Daoy (cell line): ENCODE measurements around the gene ZNF710. TPM values are rescaled to one million over a fixed set of nuclear protein-coding genes. Genes with fewer than 3 reads are reported as not detected.

Source experiments
- DNase-seq: peaks from one replicate; pipeline ENCODE4 v3.0.0-alpha.2; 2015; ENCODE audit warnings: low read depth
- total RNA-seq: library from RNA; depleted of rRNA; stranded (reverse); fragments of >200 nt; shearing (Covaris generic); gene quantifications from 2 replicates; pipeline ENCODE4 v1.2.3, GENCODE V29; 2014

The ZNF710 gene
- total RNA-seq, 1 experiment from 2014 or later: 12.3 TPM

- DNase-seq: no peak
Measured at GRCh38 chr15:90016721-90017120, 15.6 kb downstream of the ZNF710 start.

- no peak for DNase-seq
Measured at GRCh38 chr15:90018216-90018831, 17.2 kb downstream of the ZNF710 start.

- DNase-seq: no peak
Measured at GRCh38 chr15:90019611-90020010, 18.5 kb downstream of the ZNF710 start.

- no peak for DNase-seq
Measured at GRCh38 chr15:90020021-90020735, 19.1 kb downstream of the ZNF710 start.

DNA sequence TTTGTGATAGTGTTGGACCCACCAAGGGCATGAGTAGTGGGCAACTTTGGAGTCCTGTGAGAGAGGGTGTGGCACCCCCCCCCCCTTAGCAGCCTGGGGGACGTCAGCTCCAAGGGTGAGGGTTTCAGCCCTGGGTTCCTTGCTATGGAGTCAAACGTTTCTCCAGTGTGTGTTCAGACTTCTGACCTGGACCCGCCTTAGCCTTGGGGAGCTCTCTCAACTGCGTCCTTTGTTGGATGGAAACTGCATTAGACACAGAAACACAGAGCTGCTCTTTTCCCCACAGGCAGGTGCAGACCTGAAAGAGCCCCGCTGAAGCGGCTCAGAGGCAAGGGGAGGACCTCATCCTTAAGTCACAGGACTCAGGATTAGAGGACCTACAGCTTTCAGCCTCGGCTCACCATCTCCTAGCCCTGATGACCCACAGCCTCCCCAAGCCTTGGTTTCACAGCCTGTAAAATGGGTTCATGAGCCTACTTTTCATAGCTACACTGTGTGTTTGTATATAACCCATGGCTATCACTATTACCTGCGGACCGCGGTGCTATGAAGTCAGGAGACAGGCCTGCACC is 19.9 kb downstream of the ZNF710 start:
- no peak for DNase-seq

DNA sequence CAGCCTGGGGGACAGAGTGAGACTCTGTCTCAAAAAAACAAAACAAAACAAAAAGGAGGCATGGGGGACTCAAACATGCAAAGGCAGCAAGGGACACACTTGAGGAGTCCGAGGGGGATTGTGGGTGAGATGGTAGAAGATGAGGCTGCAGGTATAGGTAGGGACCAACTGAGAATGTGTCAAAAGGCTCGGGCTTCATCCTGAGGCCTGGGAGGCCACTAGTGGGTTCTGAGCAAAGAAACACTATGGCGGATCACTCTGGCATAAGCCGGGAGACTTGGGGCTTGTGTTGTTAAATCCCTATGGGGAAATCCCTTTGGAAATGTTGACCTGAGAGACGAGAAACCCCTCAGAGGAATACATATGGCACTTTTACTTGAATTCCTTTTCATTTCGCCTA is 21.2 kb downstream of the ZNF710 start:
- DNase-seq: no peak

GRCh38 chr15:90022905-90023700 is 22.0 kb downstream of the ZNF710 start:
- DNase-seq: no peak

DNA sequence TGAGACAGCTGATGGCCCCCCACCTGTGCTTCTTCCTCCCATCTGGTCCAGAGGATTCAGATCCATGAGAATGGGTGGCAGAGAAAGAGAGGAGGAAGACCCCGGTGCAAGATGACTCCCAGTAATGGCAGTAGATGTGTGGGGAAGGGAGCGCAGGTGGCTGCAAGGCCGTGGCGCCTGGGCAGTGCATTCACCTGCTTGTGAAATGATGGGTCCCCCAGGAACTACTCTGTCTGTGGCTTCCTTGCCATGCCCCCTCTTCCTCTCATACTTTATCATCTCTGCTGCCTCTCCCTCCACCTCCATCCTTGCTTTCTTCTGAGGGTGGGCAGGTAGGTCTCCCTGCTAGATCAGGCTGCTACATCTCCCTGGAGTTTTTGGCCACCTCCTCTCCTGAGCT is 23.3 kb downstream of the ZNF710 start:
- DNase-seq: no peak

DNA sequence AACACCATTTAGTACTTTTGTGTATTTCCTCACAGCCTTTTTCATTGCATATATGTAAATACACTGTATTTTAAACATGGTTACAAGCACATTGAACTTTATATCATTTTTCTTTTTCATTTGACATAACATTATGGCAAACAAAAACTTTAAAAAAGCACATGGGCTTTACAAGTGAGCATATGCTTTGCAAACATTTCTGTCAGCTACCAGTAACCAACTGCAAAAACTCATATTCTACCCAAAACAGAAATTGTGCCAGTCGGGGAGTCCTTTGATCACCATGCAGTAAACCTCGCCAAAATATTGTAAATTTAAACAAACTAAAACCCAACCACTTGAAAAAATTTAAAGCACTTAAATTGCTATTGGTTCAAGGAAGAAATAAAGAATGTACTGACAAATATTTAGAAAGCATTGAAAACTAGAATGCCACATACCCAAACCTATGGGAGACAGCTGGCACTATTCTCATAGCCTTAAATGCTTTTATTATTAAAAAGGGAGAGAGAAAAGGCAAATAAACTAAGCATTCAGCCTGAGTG is 24.4 kb downstream of the ZNF710 start:
- DNase-seq: no peak

- no peak for DNase-seq
Measured at GRCh38 chr15:90028376-90028944, 27.3 kb downstream of the ZNF710 start.

DNA sequence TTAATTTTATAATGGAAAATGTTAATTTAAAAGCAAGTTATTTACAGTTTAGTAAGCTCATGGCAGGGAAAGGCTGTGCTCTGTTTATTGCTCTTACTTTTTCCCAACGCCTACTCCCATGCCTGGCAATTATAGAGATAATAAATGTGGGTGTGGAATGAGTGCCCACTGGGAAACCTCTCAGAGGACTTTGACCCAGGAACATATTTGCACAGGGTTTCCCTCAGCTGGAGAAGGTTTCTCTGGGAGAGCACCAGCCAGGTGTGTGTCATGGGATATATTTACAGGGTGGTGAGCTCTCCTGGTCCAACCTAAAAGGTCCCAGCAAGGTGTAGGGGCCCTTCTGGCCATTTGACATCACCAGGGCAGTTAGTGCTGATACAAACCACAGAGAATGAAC is 27.9 kb downstream of the ZNF710 start:
- DNase-seq: no peak

DNA sequence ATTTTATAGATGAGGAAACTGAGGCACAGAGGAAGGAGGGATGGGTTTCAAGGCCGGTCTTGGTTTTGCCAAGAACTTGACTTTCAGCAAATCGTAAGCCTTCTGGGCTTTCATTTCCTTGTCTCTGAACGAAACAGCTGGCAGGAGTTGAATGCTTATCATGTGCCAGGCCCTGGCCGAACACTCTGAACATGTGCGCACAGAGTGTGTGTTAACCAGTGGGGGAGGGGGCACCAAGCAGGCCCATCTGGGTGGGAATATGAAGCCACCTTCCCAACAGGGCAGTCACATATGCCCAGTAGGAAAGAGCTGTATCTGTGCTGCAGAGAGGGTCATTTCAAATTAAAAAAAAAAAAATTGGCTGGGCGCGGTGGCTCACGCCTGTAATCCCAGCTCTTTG is 29.3 kb downstream of the ZNF710 start:
- no peak for DNase-seq

DNA sequence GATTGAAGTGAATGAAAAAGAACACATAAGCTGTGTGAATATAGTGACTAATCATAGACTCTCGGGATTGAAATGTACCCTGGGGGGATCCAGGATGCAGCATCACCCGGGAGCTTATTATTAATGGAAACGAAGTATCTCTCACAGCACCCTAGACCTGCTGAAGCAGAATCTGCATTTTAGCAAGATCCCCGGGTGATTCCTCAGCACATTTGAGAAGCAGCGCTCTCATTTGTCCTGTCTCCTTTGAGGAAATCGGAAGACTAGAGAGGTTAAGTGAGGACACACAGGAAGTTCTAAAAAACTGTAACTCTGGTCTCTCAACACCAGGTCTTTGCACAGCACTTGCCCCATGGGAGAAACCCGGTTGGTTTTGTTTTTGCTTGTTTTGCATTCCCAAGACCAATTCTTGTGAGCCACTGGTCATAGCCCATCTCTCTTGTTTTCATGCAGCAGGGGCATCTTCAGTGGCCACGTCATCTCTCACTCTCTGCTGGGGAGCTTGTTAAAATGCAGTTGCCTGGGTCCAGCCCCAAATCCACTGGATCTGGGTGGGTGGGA is 30.2 kb downstream of the ZNF710 start:
- peak; percentile 17 for DNase-seq

GRCh38 chr15:90033006-90033405 is 31.9 kb downstream of the ZNF710 start:
- no peak for DNase-seq

- no peak for DNase-seq
Measured at GRCh38 chr15:90033448-90033847, 32.3 kb downstream of the ZNF710 start.

- peak; percentile 44 for DNase-seq
Measured at GRCh38 chr15:90035095-90035839, 34.1 kb downstream of the ZNF710 start.

GRCh38 chr15:90035840-90036230 is 34.7 kb downstream of the ZNF710 start:
- no peak for DNase-seq

- no peak for DNase-seq
Measured at GRCh38 chr15:90036343-90036742, 35.2 kb downstream of the ZNF710 start.

DNA sequence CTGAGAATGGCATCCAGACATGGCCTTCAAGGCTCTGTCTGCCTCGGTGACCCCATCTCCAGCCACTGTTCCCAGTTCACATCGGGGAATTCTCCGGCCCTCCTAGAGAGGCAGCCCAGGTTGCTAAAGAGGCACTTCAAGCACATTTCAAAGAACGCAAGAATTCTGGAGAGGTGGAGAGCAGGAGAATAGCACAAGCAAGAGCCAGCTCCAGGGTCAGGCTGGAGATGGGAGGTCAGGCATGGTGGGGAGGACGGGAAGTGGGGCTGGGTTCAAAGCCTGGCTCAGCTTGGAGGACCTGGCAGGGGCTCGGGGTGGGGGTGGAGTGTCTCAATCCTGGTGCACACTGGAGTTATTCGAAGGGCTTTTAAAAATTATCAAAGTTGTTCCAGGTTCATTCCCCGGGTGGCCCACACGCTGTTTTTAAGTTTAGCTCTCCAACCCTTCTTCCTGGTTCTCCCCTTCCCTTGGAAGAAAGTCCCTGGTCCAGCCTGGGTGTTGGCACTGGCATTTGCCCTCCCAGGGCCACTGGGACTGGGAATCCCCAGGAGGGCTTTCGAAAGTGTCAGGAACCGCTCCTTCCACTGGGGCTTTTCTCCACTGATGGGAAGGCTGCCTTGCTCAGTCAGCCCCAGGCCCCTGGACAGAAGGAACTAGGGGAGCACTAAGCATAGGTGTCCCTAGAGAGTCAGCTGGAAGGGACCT is 35.8 kb downstream of the ZNF710 start:
- no peak for DNase-seq

- no peak for DNase-seq
Measured at GRCh38 chr15:90037511-90037860, 36.4 kb downstream of the ZNF710 start.
